Measurements from ENCODE around the gene FKBP1B. TPM values are rescaled to one million over a fixed set of nuclear protein-coding genes. Genes with fewer than 3 reads are reported as not detected.

The FKBP1B gene
- total and polyA plus RNA-seq, 2 donors (not counting 3 experiments of a cell fraction or from before 2014, with no cell fraction given): 12.9 to 40.2 TPM

DNA sequence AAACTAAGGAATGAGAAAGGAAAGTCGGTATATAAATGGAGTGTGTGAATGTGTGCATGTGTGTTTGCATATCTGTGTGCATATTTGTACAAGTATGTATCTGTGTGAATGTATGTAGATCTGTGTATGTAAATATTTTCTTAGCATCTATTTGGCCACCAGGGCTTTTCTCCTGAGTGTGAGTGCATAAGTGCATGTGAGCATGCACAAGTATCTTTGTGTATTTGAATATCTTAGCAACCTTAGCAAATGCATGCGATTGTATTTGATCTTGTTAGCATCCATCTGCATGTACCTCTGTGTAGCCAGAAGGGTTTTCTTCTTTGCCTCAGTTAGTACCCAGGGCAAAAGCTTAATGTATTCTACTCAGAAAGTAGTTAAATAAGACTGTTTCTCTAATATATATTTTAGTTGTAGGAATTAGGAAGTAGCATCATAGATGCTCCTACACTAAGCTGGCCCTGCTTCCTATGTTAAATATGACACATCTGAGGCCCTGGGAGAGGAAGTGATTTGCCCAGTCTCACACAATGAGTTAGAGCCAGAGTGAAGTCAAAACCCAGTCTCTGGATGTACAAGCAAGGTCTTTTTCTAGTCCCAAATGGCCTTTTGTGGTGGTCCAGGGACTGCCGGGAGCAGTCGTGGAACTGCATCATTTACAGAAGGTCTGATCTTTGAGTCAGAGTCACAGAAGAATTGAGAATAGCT lies 9.2 kb downstream of the FKBP1B start:
- DNase-seq (ENCODE audit: low read depth, low spot score) (no peak), FAIRE-seq (peak; percentile 55)
- H3K27me3 ChIP-seq (ENCODE audit: control insufficient read depth in 2 of 2, insufficient read depth in 2 of 2, low read length in 2 of 2): no peaks in the 10 kb centered on the region
- dilution Hi-C loops (cut with MboI; ENCODE audit: extremely low pct_ligation_motif_present, low sequenced_read_pairs): no loop called here
- H3K9me3 ChIP-seq (replicated peaks; ENCODE audit: control insufficient read depth, insufficient read depth, low read length): no peaks in the 10 kb centered on the region
- peak overlapping the region; percentile 58 for H2AFZ ChIP-seq (ENCODE audit: low read depth, low read length)
- no peak overlapping the region for H3K27ac ChIP-seq (ENCODE audit: insufficient read depth, low read depth, low read length)
- CTCF ChIA-PET: interaction anchor here (0.8 to 4.1 kb wide), 5 partner anchors 8 to 234 kb away, joined by 3 to 54 read pairs (median 5); partner anchors contain the start of genes ATAD2B, TP53I3 and WDCP
- H3K36me3 ChIP-seq (ENCODE audit: control insufficient read depth in 2 of 2, extremely low read depth in 1 of 2, insufficient read depth in 2 of 2, low read length in 2 of 2): no peaks in the 10 kb centered on the region
- POLR2A ChIA-PET: no interaction called here
- H3K4me1 ChIP-seq (ENCODE audit: control insufficient read depth, extremely low read depth, insufficient read depth, low read length): no peaks in the 10 kb centered on the region
- H4K20me1 ChIP-seq (replicated peaks; ENCODE audit: control insufficient read depth, extremely low read depth, insufficient read depth, low read length): no peaks in the 10 kb centered on the region
- no peaks in the 10 kb centered on the region for H3K9me1 ChIP-seq (replicated peaks; ENCODE audit: control insufficient read depth, extremely low read depth, insufficient read depth, low read length)
- no peak overlapping the region for H3K9ac ChIP-seq (replicated peaks; ENCODE audit: extremely low read depth, insufficient read depth, low read length)
- intact Hi-C loops (cut with micrococcal nuclease): no loop called here
- H3K4me2 ChIP-seq (ENCODE audit: insufficient read depth, low read length): no peak overlapping the region
- TF ChIP-seq, protein P1, sequence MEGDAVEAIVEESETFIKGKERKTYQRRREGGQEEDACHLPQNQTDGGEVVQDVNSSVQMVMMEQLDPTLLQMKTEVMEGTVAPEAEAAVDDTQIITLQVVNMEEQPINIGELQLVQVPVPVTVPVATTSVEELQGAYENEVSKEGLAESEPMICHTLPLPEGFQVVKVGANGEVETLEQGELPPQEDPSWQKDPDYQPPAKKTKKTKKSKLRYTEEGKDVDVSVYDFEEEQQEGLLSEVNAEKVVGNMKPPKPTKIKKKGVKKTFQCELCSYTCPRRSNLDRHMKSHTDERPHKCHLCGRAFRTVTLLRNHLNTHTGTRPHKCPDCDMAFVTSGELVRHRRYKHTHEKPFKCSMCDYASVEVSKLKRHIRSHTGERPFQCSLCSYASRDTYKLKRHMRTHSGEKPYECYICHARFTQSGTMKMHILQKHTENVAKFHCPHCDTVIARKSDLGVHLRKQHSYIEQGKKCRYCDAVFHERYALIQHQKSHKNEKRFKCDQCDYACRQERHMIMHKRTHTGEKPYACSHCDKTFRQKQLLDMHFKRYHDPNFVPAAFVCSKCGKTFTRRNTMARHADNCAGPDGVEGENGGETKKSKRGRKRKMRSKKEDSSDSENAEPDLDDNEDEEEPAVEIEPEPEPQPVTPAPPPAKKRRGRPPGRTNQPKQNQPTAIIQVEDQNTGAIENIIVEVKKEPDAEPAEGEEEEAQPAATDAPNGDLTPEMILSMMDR (IDR thresholded peaks at IDR 0.05; ENCODE audit: extremely low read depth in 1 of 2, insufficient read depth in 1 of 2, low read depth in 1 of 2, low read length in 2 of 2): no peak
- peak; percentile 13 for TF ChIP-seq FOS (IDR thresholded peaks at IDR 0.05; ENCODE audit: borderline replicate concordance, insufficient read depth, low read length)
- TF ChIP-seq GATA2 (IDR thresholded peaks at IDR 0.05; ENCODE audit: insufficient read depth, insufficient read length, low read depth, low read length): no peak
- H3K4me3 ChIP-seq (replicated peaks in 1 of 3; ENCODE audit: insufficient read depth in 1 of 3, low read depth in 1 of 3, low read length in 3 of 3): no peak overlapping the region
- no TSS peak for BruUV-seq (replicated peaks)
- H3K79me2 ChIP-seq (ENCODE audit: control insufficient read depth, insufficient read depth, low read length): no peaks in the 10 kb centered on the region

- ChIA-PET CTCF (interaction anchor here (0.6 to 1.8 kb wide), 2 partner anchors 98 to 241 kb away, joined by 3 to 4 read pairs; no protein-coding TSS in a partner anchor), POLR2A (no interaction called here)
- Histone ChIP-seq H4K20me1 (replicated peaks; ENCODE audit: control insufficient read depth, extremely low read depth, insufficient read depth, low read length) (no peaks in the 10 kb centered on the region), H3K4me1 (ENCODE audit: control insufficient read depth, extremely low read depth, insufficient read depth, low read length) (no peaks in the 10 kb centered on the region), H2AFZ (ENCODE audit: low read depth, low read length) (no peak overlapping the region), H3K4me3 (replicated peaks in 1 of 3; ENCODE audit: insufficient read depth in 1 of 3, low read depth in 1 of 3, low read length in 3 of 3) (no peak overlapping the region), H3K27ac (ENCODE audit: insufficient read depth, low read depth, low read length) (no peak overlapping the region), H3K4me2 (ENCODE audit: insufficient read depth, low read length) (no peak overlapping the region), H3K9me3 (replicated peaks; ENCODE audit: control insufficient read depth, insufficient read depth, low read length) (no peaks in the 10 kb centered on the region), H3K9ac (replicated peaks; ENCODE audit: extremely low read depth, insufficient read depth, low read length) (no peak overlapping the region), H3K36me3 (ENCODE audit: control insufficient read depth in 2 of 2, extremely low read depth in 1 of 2, insufficient read depth in 2 of 2, low read length in 2 of 2) (peaks cover 3 to 15% of the 10 kb centered on the region in 2 experiments), H3K27me3 (ENCODE audit: control insufficient read depth in 2 of 2, insufficient read depth in 2 of 2, low read length in 2 of 2) (no peaks in the 10 kb centered on the region), H3K79me2 (ENCODE audit: control insufficient read depth, insufficient read depth, low read length) (peaks cover 1% of the 10 kb centered on the region), H3K9me1 (replicated peaks; ENCODE audit: control insufficient read depth, extremely low read depth, insufficient read depth, low read length) (no peaks in the 10 kb centered on the region)
- DNase-seq (ENCODE audit: low read depth, low spot score) (no peak), FAIRE-seq (no peak)
- dilution Hi-C loops (cut with MboI; ENCODE audit: extremely low pct_ligation_motif_present, low sequenced_read_pairs): no loop called here
- TF ChIP-seq, protein P2, sequence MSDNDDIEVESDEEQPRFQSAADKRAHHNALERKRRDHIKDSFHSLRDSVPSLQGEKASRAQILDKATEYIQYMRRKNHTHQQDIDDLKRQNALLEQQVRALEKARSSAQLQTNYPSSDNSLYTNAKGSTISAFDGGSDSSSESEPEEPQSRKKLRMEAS (IDR thresholded peaks at IDR 0.05; ENCODE audit: insufficient read depth, insufficient read length): no peak
- TF ChIP-seq MYC (IDR thresholded peaks at IDR 0.05; ENCODE audit: low read depth, low read length) (no peak), POLR2AphosphoS5 (IDR thresholded peaks at IDR 0.05; ENCODE audit: insufficient read depth, low read depth, low read length) (no peak), POLR2A (IDR thresholded peaks at IDR 0.05; ENCODE audit: low read depth, low read length) (no peak)
- BruUV-seq (replicated peaks): no TSS peak
- intact Hi-C loops (cut with micrococcal nuclease): no loop called here
Observed at GRCh38 chr2:24065341-24065740, 15.8 kb downstream of the FKBP1B start.
